GM12864 (cell line): Measurements from ENCODE around the gene MKLN1.

ENCODE experiments used
- DNase-seq: peaks from one replicate; pipeline ENCODE4 v3.0.0-alpha.2; 2011; ENCODE audit warnings: low read depth
- H3K4me3 ChIP-seq: 2 replicates; pipeline ENCODE4 v1.5.1; 2011; ENCODE audit warnings: mild to moderate bottlenecking, low read depth, low read length, control low read depth
- TF ChIP-seq, protein P1 (sequence below): IDR thresholded peaks from 2 replicates; pipeline ENCODE4 v1.5.1; 2011; ENCODE audit warnings: low read depth, mild to moderate bottlenecking, moderate library complexity, low read length, control low read depth, inconsistent platforms; ENCODE audit errors: missing control alignments

MKLN1 gene

GRCh38 chr7:131494182-131494581 is 166.5 kb downstream of the MKLN1 start:
- TF ChIP-seq, protein P1, sequence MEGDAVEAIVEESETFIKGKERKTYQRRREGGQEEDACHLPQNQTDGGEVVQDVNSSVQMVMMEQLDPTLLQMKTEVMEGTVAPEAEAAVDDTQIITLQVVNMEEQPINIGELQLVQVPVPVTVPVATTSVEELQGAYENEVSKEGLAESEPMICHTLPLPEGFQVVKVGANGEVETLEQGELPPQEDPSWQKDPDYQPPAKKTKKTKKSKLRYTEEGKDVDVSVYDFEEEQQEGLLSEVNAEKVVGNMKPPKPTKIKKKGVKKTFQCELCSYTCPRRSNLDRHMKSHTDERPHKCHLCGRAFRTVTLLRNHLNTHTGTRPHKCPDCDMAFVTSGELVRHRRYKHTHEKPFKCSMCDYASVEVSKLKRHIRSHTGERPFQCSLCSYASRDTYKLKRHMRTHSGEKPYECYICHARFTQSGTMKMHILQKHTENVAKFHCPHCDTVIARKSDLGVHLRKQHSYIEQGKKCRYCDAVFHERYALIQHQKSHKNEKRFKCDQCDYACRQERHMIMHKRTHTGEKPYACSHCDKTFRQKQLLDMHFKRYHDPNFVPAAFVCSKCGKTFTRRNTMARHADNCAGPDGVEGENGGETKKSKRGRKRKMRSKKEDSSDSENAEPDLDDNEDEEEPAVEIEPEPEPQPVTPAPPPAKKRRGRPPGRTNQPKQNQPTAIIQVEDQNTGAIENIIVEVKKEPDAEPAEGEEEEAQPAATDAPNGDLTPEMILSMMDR: no peak
- H3K4me3 ChIP-seq: no peak overlapping the region
- DNase-seq: no peak

GRCh38 chr7:131495669-131496498 is 168.2 kb downstream of the MKLN1 start:
- TF ChIP-seq, protein P1: no peak
- H3K4me3 ChIP-seq: no peak overlapping the region
- DNase-seq: no peak

DNA sequence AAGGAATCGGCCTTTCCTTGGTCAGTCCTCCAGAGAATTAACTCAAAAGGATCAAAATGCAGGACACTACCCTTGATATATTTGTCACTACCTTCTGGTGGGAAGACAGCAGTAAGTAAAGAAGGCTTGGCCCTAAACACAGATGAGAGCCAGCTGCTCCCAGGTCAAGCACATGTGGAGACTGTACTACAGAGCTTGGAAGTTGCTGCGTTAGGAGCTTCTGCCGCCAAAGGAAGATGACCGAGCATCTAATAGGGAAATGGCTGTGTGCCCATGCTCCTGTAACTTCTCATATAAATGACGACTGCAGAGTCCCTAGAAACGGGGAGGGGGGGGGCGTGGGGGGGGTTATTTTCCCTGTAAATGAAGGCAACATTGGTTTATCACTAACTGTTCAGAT is 169.8 kb downstream of the MKLN1 start:
- no peak overlapping the region for H3K4me3 ChIP-seq
- no peak for DNase-seq
- TF ChIP-seq, protein P1: no peak

- DNase-seq: no peak
- no peak overlapping the region for H3K4me3 ChIP-seq
- TF ChIP-seq, protein P1: no peak
Measured at GRCh38 chr7:131498237-131498885, 170.7 kb downstream of the MKLN1 start.

GRCh38 chr7:131499801-131500200 is 172.1 kb downstream of the MKLN1 start:
- TF ChIP-seq, protein P1: no peak
- no peak overlapping the region for H3K4me3 ChIP-seq
- no peak for DNase-seq

DNA sequence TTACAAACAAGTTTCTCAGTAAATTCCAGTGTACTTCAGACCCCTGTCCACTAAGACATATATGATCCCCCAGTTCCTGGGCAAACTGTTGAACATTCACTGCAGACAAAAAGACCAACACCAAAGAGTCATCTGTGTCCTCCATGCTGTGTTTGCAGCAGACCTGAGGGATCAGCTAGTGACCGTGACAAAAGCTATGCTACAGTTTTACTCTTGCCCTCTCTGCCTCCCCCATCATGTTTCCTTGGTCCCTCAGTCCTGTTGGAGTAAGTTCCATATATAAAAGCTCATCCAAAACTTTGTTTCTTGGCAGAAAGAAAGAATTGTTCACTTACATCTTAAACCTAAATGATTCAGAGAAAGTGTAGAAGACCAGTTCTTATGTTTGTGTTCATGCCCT is 172.7 kb downstream of the MKLN1 start:
- TF ChIP-seq, protein P1: no peak
- DNase-seq: no peak

More for the DNA sequence above, 172.7 kb downstream of the MKLN1 start:
- H3K4me3 ChIP-seq: no peak overlapping the region
